ENCODE measurements around the gene RBM4. TPM values are rescaled to one million over a fixed set of nuclear protein-coding genes. Genes with fewer than 3 reads are reported as not detected.

Gene RBM4
- total and polyA plus RNA-seq, 2 of the 13 experiments (the other 11 are each of a cell fraction or from before 2014, with no cell fraction given) = 126 to 136 TPM

GRCh38 chr11:66592457-66593302, 45.8 kb upstream of the RBM4 start, which contains the start of the genes CCDC87 and CCS (continued):
- TF ChIP-seq ZNF276 (CRISPR knock-in tag; IDR thresholded peaks at IDR 0.05; ENCODE audit: low read depth) (peak; percentile 56; the same call in 1 of the 2 replicates), ZNF790 (CRISPR knock-in tag; IDR thresholded peaks at IDR 0.05; ENCODE audit: borderline replicate concordance) (0 out of 2 replicates have a peak, but pooled peaks have one; percentile 86), ZNF670 (CRISPR knock-in tag; IDR thresholded peaks at IDR 0.05; ENCODE audit: borderline replicate concordance) (no peak), ZBTB33 (CRISPR knock-in tag; IDR thresholded peaks at IDR 0.05) (peak; percentile 60), ZNF558 (CRISPR knock-in tag; IDR thresholded peaks at IDR 0.05; ENCODE audit: borderline replicate concordance) (peak; percentile 60; the same call in 1 of the 2 replicates)

GRCh38 chr11:66593303-66593635, 45.2 kb upstream of the RBM4 start:
- FAIRE-seq (no peak), ATAC-seq (peak; percentile 15), DNase-seq (ENCODE audit: low spot score) (no peak)
- in situ Hi-C loops (cut with HindIII; ENCODE audit: extremely low pct_ligation_motif_present, low pct_unique_long_range_greater_than_20kb) = no loop called here
- intact Hi-C loops (cut with micrococcal nuclease; ENCODE audit: unreplicated experiment) = loop anchor here (2.0 to 5.0 kb wide), 3 partner anchors 24 to 84 kb away; partner anchors contain the start of genes RBM14, RBM4 and RBM4B
- Histone ChIP-seq H3K4me2 (ENCODE audit: low read depth, low read length) (peak overlapping the region; percentile 100), H3K79me2 (ENCODE audit: insufficient read depth, low read length) (peaks cover 12% of the 10 kb centered on the region), H3K27ac (ENCODE audit: extremely low read length, insufficient read depth, low read length) (peak overlapping the region; percentile 78), H3K27me3 (ENCODE audit: control insufficient read depth in 1 of 2, insufficient read depth in 2 of 2, low read length in 2 of 2) (no peaks in the 10 kb centered on the region; a peak in 1 of 5 replicates), H3K9ac (ENCODE audit: insufficient read depth, low read depth, low read length) (peak overlapping the region; percentile 85), H3K4me3 (replicated peaks in 1 of 3; ENCODE audit: insufficient read depth in 1 of 3, low read depth in 2 of 3, low read length in 3 of 3) (peak overlapping the region; percentile 71 to 94 (median 76)), H2AFZ (ENCODE audit: low read length) (no peak overlapping the region), H4K20me1 (ENCODE audit: insufficient read depth, low read length) (no peaks in the 10 kb centered on the region), H3K4me1 (ENCODE audit: insufficient read depth, low read length) (peaks cover 72% of the 10 kb centered on the region), H3K36me3 (replicated peaks in 1 of 2; ENCODE audit: control insufficient read depth in 1 of 2, insufficient read depth in 2 of 2, low read length in 2 of 2) (no peaks in the 10 kb centered on the region), H3K9me3 (ENCODE audit: low read length) (no peaks in the 10 kb centered on the region)
- ChIA-PET POLR2A (interaction anchor here (0.9 to 5.1 kb wide), 11 partner anchors 9 to 85 kb away, joined by 3 to 72 read pairs (median 6); partner anchors contain the start of genes RBM14, RBM4 and RBM4B), CTCF (ENCODE audit: low intra/inter-chr PET ratio, low total read pairs) (interaction anchor here (1.8 kb wide), 1 partner anchor 14 kb away, joined by 6 read pairs; no protein-coding TSS in a partner anchor)
- 0% methylated on average over 11 of the region's 12 CpGs for WGBS (ENCODE audit: low lambda C conversion rate)
- BruUV-seq (replicated peaks) = no TSS peak
- TF ChIP-seq PRDM10 (CRISPR knock-in tag; IDR thresholded peaks at IDR 0.05; ENCODE audit: low read depth) = peak; percentile 83
- TF ChIP-seq PTBP1 (IDR thresholded peaks at IDR 0.05; ENCODE audit: low read depth, low read length, poor library complexity, severe bottlenecking) = no peak
- 0 out of 2 replicates have a peak, but pooled peaks have one; percentile 7 for TF ChIP-seq GLI4 (CRISPR knock-in tag; IDR thresholded peaks at IDR 0.05; ENCODE audit: borderline replicate concordance)
- 0 out of 2 replicates have a peak, but pooled peaks have one; percentile 13 for TF ChIP-seq NRL (CRISPR knock-in tag; IDR thresholded peaks at IDR 0.05; ENCODE audit: borderline replicate concordance)
- TF ChIP-seq E2F2 (CRISPR knock-in tag; IDR thresholded peaks at IDR 0.05; ENCODE audit: borderline replicate concordance) = 0 out of 2 replicates have a peak, but pooled peaks have one; percentile 6

All from HepG2 (cell line).